Measurements from ENCODE around the gene STYXL1. TPM values are rescaled to one million over a fixed set of nuclear protein-coding genes. Genes with fewer than 3 reads are reported as not detected.
A peak's percentile ranks its signal among the peaks of the same experiment; 100 is the strongest.

The STYXL1 gene
- polyA plus RNA-seq, 3 donors, result 64.6 to 79.8 (median 67.2) TPM

DNA sequence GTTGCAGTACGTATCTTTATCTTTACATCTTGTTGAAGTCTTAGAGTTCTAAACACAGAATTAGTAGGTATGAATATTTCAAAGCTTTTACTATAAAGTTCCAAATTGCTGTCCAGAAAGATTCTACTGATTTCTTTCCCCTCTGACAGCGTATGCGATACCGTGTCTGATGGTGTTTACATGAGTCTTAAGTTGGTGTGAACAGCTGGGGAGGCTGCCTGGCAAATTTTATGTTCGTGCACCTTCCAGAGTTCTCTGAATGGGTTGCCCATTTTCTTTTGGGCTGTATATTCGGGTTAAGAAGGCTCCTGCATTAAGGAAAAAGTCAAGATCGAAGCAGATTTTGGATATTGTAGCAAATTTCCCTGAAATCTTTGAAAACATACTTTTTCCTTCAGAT lies 8.4 kb upstream of the STYXL1 start:
- Histone ChIP-seq H3K36me3 (replicated peaks in 1 of 2; ENCODE audit: control insufficient read depth in 1 of 2, insufficient read depth in 2 of 2, low read length in 2 of 2) (peaks cover 72 to 99% of the 10 kb centered on the region in 2 donors), H3K4me1 (ENCODE audit: control insufficient read depth in 1 of 2, insufficient read depth in 2 of 2, low read length in 2 of 2) (peaks cover 6 to 10% of the 10 kb centered on the region in 2 donors), H4K20me1 (ENCODE audit: insufficient read depth, low read length) (peaks cover 84% of the 10 kb centered on the region), H3K4me3 (replicated peaks in 1 of 3; ENCODE audit: low read depth in 2 of 3, low read length in 3 of 3) (no peak overlapping the region), H3K27ac (ENCODE audit: low read depth in 1 of 2, low read length in 2 of 2) (no peak overlapping the region), H3K9ac (ENCODE audit: insufficient read depth, low read length, poor library complexity, severe bottlenecking) (no peak overlapping the region), H3K79me2 (ENCODE audit: insufficient read depth, low read length) (peaks cover 57% of the 10 kb centered on the region), H3K27me3 (ENCODE audit: control insufficient read depth in 2 of 2, insufficient read depth in 2 of 2, low read length in 2 of 2) (no peaks in the 10 kb centered on the region), H3K9me3 (replicated peaks in 1 of 2; ENCODE audit: control insufficient read depth in 1 of 2, insufficient read depth in 1 of 2, low read length in 2 of 2) (no peaks in the 10 kb centered on the region), H2AFZ (ENCODE audit: insufficient read depth, low read depth, low read length, poor library complexity, severe bottlenecking) (no peak overlapping the region), H3K4me2 (replicated peaks; ENCODE audit: extremely low read depth, low read length, poor library complexity, severe bottlenecking) (no peak overlapping the region)
- no peak overlapping the region for H3K4me3 Mint-ChIP-seq
- peaks cover 66 to 86% of the 10 kb centered on the region in 2 donors for H3K36me3 Mint-ChIP-seq
- no peak for DNase-seq
- H3K9me3 Mint-ChIP-seq, result no peaks in the 10 kb centered on the region
- intact Hi-C loops (cut with micrococcal nuclease), result no loop called here
- 100% methylated on average over 3 of the region's 7 CpGs for WGBS (ENCODE audit: insufficient coverage)
- no peak overlapping the region for H3K27ac Mint-ChIP-seq
- peaks cover 26% of the 10 kb centered on the region for H3K4me1 Mint-ChIP-seq
- H3K27me3 Mint-ChIP-seq (ENCODE audit: low read depth in 3 of 3), result peaks cover 0 to 2% (median 0%) of the 10 kb centered on the region in 3 donors
- TF ChIP-seq, protein P1, sequence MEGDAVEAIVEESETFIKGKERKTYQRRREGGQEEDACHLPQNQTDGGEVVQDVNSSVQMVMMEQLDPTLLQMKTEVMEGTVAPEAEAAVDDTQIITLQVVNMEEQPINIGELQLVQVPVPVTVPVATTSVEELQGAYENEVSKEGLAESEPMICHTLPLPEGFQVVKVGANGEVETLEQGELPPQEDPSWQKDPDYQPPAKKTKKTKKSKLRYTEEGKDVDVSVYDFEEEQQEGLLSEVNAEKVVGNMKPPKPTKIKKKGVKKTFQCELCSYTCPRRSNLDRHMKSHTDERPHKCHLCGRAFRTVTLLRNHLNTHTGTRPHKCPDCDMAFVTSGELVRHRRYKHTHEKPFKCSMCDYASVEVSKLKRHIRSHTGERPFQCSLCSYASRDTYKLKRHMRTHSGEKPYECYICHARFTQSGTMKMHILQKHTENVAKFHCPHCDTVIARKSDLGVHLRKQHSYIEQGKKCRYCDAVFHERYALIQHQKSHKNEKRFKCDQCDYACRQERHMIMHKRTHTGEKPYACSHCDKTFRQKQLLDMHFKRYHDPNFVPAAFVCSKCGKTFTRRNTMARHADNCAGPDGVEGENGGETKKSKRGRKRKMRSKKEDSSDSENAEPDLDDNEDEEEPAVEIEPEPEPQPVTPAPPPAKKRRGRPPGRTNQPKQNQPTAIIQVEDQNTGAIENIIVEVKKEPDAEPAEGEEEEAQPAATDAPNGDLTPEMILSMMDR (IDR thresholded peaks at IDR 0.05), result no peak

DNA sequence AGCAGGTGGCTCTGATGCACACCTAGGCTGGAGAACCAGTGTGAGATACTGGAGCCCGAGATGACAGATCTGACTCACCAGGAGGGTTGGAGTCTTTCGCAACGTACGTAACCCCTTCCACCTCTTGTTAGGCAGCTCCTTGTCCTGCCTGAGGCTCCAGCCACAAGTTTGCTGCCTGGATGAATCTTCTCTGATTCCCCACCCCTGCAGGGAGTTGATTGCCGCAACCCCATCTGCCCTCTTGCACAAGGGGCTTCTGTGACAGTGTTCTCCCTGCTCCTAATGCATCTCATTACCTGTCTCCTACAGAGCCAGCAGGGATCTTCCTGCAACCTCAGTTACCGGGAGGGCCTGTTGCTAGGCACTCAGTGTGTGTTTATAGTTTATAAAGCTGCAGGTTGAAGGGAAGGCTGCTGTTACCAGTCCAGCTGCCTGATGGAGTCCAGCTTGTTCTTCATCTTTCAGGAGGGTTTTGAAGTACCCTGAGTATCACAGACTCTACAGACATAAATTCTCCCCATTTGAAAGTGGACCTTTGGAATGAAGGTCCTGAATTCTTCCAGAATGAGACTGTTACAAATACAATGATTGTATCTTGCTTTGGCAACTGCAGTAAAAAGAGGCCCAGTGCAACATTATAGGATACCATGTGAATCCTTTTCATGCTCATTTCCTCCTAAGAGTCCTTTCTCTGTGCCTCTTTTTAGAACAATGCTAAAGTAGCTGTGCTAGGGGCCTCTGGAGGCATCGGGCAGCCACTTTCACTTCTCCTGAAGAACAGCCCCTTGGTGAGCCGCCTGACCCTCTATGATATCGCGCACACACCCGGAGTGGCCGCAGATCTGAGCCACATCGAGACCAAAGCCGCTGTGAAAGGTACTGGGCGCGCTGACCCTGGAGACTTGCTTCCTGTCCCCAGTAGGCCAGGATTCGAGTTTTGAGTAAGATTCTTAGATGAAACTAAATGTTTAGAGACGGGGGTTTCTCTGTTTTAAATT lies 6.6 kb upstream of the STYXL1 start:
- no peaks in the 10 kb centered on the region for H3K27me3 Mint-ChIP-seq (ENCODE audit: low read depth in 3 of 3)
- Histone ChIP-seq H3K79me2 (ENCODE audit: insufficient read depth, low read length) (peaks cover 75% of the 10 kb centered on the region), H3K27ac (ENCODE audit: low read depth in 1 of 2, low read length in 2 of 2) (peak overlapping the region in 1 of 2 donors; percentile 34), H3K4me2 (replicated peaks; ENCODE audit: extremely low read depth, low read length, poor library complexity, severe bottlenecking) (no peak overlapping the region), H3K27me3 (ENCODE audit: control insufficient read depth in 2 of 2, insufficient read depth in 2 of 2, low read length in 2 of 2) (no peaks in the 10 kb centered on the region), H3K9ac (ENCODE audit: insufficient read depth, low read length, poor library complexity, severe bottlenecking) (no peak overlapping the region), H3K4me3 (replicated peaks in 1 of 3; ENCODE audit: low read depth in 2 of 3, low read length in 3 of 3) (no peak overlapping the region), H4K20me1 (ENCODE audit: insufficient read depth, low read length) (peaks cover 67% of the 10 kb centered on the region), H3K4me1 (ENCODE audit: control insufficient read depth in 1 of 2, insufficient read depth in 2 of 2, low read length in 2 of 2) (peaks cover 6 to 10% of the 10 kb centered on the region in 2 donors), H3K9me3 (replicated peaks in 1 of 2; ENCODE audit: control insufficient read depth in 1 of 2, insufficient read depth in 1 of 2, low read length in 2 of 2) (no peaks in the 10 kb centered on the region), H3K36me3 (replicated peaks in 1 of 2; ENCODE audit: control insufficient read depth in 1 of 2, insufficient read depth in 2 of 2, low read length in 2 of 2) (peaks cover 54 to 92% of the 10 kb centered on the region in 2 donors), H2AFZ (ENCODE audit: insufficient read depth, low read depth, low read length, poor library complexity, severe bottlenecking) (no peak overlapping the region)
- peak overlapping the region in 4 of 7 donors; percentile 46 to 80 (median 74) for H3K27ac Mint-ChIP-seq
- TF ChIP-seq, protein P1 (IDR thresholded peaks at IDR 0.05), result no peak
- peaks cover 31% of the 10 kb centered on the region for H3K4me1 Mint-ChIP-seq
- intact Hi-C loops (cut with micrococcal nuclease), result no loop called here
- 29% methylated on average over 11 of the region's 18 CpGs for WGBS (ENCODE audit: insufficient coverage)
- H3K9me3 Mint-ChIP-seq, result no peaks in the 10 kb centered on the region
- H3K4me3 Mint-ChIP-seq, result no peak overlapping the region
- peak in 2 of 3 donors; percentile 29 to 42 for DNase-seq
- peaks cover 55 to 86% of the 10 kb centered on the region in 2 donors for H3K36me3 Mint-ChIP-seq
